Colonic mucosa (tissue), 4 donors: ENCODE data around the gene PIGM. TPM values are rescaled to one million over a fixed set of nuclear protein-coding genes. Genes with fewer than 3 reads are reported as not detected.
A peak's percentile ranks its signal among the peaks of the same experiment; 100 is the strongest.

Experiments
- DNase-seq: peaks from one replicate; pipeline ENCODE4 v3.0.0-alpha.2; 2020
- H3K27ac ChIP-seq: fragments of 200-600 bp; one replicate; pipeline ENCODE4 v1.8.0; 2021
- H3K27me3 ChIP-seq: fragments of 200-600 bp; one replicate; pipeline ENCODE4 v1.8.0; 2021
- H3K36me3 ChIP-seq: fragments of 200-600 bp; one replicate; pipeline ENCODE4 v1.8.0; 2021
- H3K4me1 ChIP-seq: fragments of 200-600 bp; one replicate; pipeline ENCODE4 v1.8.0; 2021; ENCODE audit warnings: mild to moderate bottlenecking
- H3K4me3 ChIP-seq: fragments of 200-600 bp; one replicate; pipeline ENCODE4 v1.8.0; 2021
- H3K9ac ChIP-seq, 2 donors: one replicate each; pipeline ENCODE4 v1.7.0; 2013; ENCODE audit warnings: control low read depth in 2 of 2, low read depth in 2 of 2, low read length in 2 of 2
- H3K9me3 ChIP-seq: fragments of 200-600 bp; one replicate; pipeline ENCODE4 v1.8.0; 2021
- intact Hi-C: fragments of 100-400 bp; cut with DNase I; formaldehyde crosslinking; loops from one replicate; pipeline ENCODE4 v1.14.1; 2022
- total RNA-seq, 2 donors: library from RNA; stranded (reverse); fragmentation: NEBNext Ultra II Directional in 1 of 2; extraction: Animal tissue kit (Norgen Biotek cat#: 25700) in 1 of 2; gene quantifications; one replicate each; pipeline ENCODE4 v1.2.1, GENCODE V29; 2021
- TF ChIP-seq, protein P1 (sequence below): fragments of 200-600 bp; IDR thresholded peaks from one replicate; pipeline ENCODE4 v1.8.0; 2022; ENCODE audit warnings: antibody characterized with exemption, mild to moderate bottlenecking
- donor health status: healthy.
- donor health status: DM: no; HTN: no; CAD: no.
- donor health status: DM: no; HTN: no; CAD: no.

Gene PIGM
- total RNA-seq, 2 donors from 2014 or later, result 4.0 to 6.2 TPM

DNA sequence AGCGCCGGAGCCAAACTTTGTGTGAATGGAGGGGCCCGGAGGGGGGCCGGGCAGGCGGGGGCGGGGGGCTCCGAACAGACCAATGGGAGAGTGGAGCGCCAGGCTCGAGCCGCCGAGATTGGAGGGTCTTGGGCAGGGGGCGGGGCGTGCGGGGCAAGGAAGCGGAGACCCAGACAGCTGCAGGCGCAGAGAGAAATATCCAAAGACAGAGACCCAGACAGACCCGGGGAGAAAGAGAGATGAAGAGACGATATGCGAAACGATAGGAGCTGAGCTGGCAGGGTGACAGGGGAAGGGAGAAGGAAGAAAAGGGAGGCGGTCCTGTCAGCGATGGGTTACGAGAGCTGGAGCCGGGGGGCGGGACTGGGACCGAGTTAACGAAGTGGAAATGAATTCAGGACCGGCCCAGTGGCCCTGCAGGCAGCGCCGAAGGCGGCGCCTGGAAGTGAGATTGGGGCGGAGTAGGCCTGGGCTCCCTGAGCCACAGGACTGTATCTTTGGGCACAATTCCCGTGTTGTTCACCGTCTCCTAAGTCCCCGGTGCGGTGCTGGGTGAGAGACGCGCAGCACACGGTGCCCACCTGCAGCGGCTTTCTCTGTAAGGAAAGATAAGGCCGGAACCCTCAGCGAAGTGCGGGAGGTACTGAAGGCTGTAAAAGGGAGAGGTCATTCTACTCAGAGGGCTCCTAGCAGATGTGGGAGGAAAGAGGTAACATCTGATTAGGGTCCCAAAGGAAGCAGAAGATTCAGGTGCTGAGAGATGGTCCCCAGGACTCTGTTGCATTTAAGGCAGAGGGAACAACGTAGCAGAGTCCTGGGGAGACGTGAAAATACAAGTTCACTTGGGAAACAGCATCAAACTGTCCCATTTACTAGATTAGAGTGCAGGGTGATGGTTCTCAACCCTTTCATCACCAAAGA is 38.7 kb upstream of the PIGM start:
- Histone ChIP-seq H3K36me3 (no peaks in the 10 kb centered on the region), H3K27ac (no peak overlapping the region), H3K4me1 (no peaks in the 10 kb centered on the region), H3K9ac (peak overlapping the region; percentile 39 to 43), H3K27me3 (peaks cover 5% of the 10 kb centered on the region), H3K9me3 (no peaks in the 10 kb centered on the region), H3K4me3 (peak overlapping the region; percentile 44)
- intact Hi-C loops, result no loop called here
- TF ChIP-seq, protein P1, sequence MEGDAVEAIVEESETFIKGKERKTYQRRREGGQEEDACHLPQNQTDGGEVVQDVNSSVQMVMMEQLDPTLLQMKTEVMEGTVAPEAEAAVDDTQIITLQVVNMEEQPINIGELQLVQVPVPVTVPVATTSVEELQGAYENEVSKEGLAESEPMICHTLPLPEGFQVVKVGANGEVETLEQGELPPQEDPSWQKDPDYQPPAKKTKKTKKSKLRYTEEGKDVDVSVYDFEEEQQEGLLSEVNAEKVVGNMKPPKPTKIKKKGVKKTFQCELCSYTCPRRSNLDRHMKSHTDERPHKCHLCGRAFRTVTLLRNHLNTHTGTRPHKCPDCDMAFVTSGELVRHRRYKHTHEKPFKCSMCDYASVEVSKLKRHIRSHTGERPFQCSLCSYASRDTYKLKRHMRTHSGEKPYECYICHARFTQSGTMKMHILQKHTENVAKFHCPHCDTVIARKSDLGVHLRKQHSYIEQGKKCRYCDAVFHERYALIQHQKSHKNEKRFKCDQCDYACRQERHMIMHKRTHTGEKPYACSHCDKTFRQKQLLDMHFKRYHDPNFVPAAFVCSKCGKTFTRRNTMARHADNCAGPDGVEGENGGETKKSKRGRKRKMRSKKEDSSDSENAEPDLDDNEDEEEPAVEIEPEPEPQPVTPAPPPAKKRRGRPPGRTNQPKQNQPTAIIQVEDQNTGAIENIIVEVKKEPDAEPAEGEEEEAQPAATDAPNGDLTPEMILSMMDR, result no peak
- DNase-seq, result peak; percentile 69

DNA sequence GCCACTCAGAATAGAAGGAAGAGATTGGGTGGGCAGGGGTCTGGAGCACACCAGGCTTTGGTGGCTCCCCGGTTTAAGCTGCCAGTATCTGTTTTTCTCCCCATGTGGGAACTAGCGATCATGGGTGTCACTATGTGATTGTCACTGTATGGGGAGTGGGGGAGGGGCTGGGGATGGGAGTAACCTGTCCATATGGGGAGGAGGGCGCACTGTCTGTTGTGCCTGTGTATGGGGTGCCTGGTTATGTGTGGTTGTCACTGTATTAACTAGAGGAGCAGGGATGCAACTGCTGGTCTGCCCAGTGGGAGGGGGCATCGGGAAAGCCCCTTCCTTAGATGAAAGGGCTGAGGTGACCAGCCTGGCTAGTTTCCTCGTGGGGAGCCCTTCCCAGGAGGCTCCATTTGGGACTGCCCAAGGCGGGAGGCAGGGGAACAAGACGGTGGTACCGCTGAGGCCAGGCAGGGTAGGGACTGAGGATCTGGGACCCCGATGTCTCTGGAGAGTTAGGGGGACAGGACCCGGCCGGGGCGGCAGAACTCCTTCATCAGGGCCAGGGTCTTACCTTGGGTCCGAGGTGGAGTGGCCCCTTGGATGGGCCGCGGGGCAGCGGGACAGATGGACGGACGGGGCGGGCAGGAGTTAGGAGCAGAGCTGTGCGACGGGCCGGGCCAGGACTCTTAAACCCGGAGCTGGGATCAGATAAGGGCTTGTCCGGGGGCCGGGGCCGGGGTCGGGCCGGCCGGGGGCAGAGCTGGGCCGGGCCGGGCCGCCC is 37.9 kb upstream of the PIGM start, which contains the start of gene KCNJ10:
Gene KCNJ10, minus strand, starts transcription at position 701 of the 772 bp plus-strand sequence. CDS start 27,628 bp downstream, outside the sequence.
- Histone ChIP-seq H3K27ac (no peak within 1 kb of the TSS), H3K9me3 (no peaks in the 10 kb centered on the region), H3K9ac (peak within 1 kb of the TSS; percentile 39 to 43), H3K4me1 (no peaks in the 10 kb centered on the region), H3K36me3 (no peaks in the 10 kb centered on the region), H3K27me3 (peaks cover 5% of the 10 kb centered on the region), H3K4me3 (peak within 1 kb of the TSS; percentile 44)
- intact Hi-C loops, result no loop called here
- no peak for DNase-seq
- TF ChIP-seq, protein P1, result no peak

DNA sequence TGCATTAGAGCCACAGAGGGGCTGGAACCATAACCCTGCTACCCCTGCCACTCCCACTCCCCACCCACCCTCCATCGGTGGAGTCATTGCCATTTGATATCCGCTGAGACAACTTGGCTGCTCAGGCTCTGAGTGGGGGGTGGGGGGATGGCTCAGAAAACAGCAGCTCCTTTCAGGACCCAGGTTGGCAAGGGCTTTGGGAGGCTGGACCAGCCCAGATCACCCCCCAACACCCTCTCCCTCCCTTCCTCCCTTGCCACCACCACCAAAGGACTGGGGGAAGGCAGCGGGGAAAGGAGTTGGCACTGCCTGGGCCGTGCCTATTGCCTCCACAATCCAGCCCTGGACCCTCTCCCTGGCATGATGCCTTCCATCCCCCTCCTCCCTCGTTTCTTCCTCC is 36.4 kb upstream of the PIGM start:
- intact Hi-C loops, result no loop called here
- H3K27me3 ChIP-seq, result peaks cover 5% of the 10 kb centered on the region
- no peak for DNase-seq
- H3K9me3 ChIP-seq, result no peaks in the 10 kb centered on the region
- H3K4me3 ChIP-seq, result no peak overlapping the region
- H3K27ac ChIP-seq, result no peak overlapping the region
- H3K9ac ChIP-seq, result no peak overlapping the region
- no peaks in the 10 kb centered on the region for H3K36me3 ChIP-seq
- TF ChIP-seq, protein P1, result no peak
- H3K4me1 ChIP-seq, result no peaks in the 10 kb centered on the region

DNA sequence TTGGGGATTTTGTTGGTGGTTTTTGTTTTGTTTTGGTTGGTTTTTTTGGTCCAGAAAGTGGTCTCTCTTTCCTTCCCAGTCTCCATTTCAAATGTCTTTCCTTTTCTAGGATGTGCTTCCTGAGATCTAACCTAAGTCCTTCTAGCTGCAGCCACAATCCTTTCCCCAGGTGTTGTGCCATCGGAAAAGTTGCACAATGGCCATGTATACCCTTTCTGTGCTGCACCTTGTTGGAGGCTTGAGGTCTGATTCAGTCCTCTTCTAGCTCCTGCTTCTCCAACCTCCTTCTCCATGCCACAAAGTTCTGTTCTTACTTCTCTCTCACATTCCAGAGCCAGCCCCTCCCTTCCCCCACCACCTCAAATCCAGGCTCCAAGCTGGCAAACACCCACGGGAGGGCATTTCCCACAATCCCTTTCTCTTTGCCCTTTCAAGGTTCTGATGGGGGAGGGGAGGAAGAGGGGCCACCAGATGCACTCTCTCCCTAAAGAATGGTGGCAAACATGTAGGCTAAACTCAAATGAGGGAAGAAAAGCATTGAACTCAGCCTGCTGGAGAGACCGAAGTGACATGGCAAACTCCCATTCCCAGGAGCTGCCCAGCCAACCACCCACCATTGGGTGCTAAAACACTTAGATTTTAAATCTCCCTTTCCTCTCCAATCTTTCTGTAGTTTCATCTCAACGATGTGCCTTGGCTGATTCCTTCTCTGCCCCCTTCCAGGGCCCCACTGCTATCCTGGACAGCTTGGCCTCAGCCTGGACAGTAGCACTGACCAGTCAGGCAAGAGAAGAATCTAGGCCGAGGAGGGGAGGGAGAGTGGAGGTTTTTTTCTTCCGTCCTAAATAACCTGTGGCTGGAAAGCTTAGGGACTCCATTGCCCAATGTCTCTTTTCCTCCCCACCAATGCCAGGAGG is 35.3 kb upstream of the PIGM start:
- Histone ChIP-seq H3K9ac (no peak overlapping the region), H3K36me3 (no peaks in the 10 kb centered on the region), H3K9me3 (no peaks in the 10 kb centered on the region), H3K4me3 (no peak overlapping the region), H3K27ac (no peak overlapping the region), H3K4me1 (no peaks in the 10 kb centered on the region), H3K27me3 (peaks cover 5% of the 10 kb centered on the region)
- TF ChIP-seq, protein P1, result no peak
- intact Hi-C loops, result no loop called here
- DNase-seq, result no peak

DNA sequence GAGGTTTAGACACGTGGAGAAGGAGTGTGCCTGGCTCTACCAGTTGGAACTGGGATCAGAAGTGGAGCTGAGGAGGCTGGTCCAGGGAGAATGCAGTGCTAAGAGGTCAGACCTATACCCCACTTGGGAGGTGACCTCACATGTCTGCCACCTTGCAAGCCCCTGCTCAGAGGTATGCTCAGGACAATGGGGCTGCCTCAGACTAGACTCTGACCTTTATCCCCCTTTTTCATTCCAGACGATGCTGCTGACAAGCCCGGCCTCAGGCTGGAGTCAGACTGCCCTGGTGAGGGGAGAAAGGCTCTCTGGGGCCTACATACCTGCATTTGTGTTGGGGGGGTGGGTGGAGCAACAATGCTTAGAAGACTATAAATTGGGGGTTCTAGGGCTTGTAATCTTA is 33.0 kb upstream of the PIGM start:
- no peaks in the 10 kb centered on the region for H3K4me1 ChIP-seq
- TF ChIP-seq, protein P1, result no peak
- no peaks in the 10 kb centered on the region for H3K9me3 ChIP-seq
- no peak for DNase-seq
- H3K27ac ChIP-seq, result no peak overlapping the region
- H3K9ac ChIP-seq, result no peak overlapping the region
- H3K36me3 ChIP-seq, result no peaks in the 10 kb centered on the region
- intact Hi-C loops, result no loop called here
- peaks cover 3% of the 10 kb centered on the region for H3K27me3 ChIP-seq
- H3K4me3 ChIP-seq, result no peak overlapping the region
